ENCODE results near the gene S100A10.
A peak's percentile ranks its signal among the peaks of the same experiment; 100 is the strongest.

S100A10 gene

GRCh38 chr1:151993734-151994496 lies at the start of gene S100A10:
Gene S100A10 (minus strand): TSS chr1:151993859. CDS start chr1:151986230, 7,629 bp downstream.
- Histone ChIP-seq H3F3A (ENCODE audit: insufficient read depth, low read length) (peaks cover 4% of the 10 kb centered on the region; the same call in 1 of the 2 replicates), H2AFZ (ENCODE audit: low read length) (peak within 1 kb of the TSS; percentile 91), H3K9ac (ENCODE audit: low read length) (peak within 1 kb of the TSS; percentile 40; the same call in 1 of the 2 replicates), H3K9me3 (replicated peaks; ENCODE audit: insufficient read depth, low read length) (no peaks in the 10 kb centered on the region), H3K36me3 (replicated peaks; ENCODE audit: insufficient read depth, low read length) (no peaks in the 10 kb centered on the region), H3K79me2 (ENCODE audit: low read length) (no peaks in the 10 kb centered on the region), H3K4me1 (ENCODE audit: low read length) (no peaks in the 10 kb centered on the region), H3K4me2 (ENCODE audit: low read depth, low read length) (peak within 1 kb of the TSS; percentile 96), H3K27ac (ENCODE audit: low read length) (no peak within 1 kb of the TSS), H3K4me3 (ENCODE audit: low read length) (peak within 1 kb of the TSS; percentile 60), H3K27me3 (replicated peaks; ENCODE audit: insufficient read depth, low read length) (no peaks in the 10 kb centered on the region; the same call in 1 of the 2 replicates), H3K9me2 (replicated peaks; ENCODE audit: insufficient read depth, low read length) (no peaks in the 10 kb centered on the region), H4K20me1 (ENCODE audit: insufficient read depth, low read length) (no peaks in the 10 kb centered on the region)
- TF ChIP-seq CTCF (IDR thresholded peaks at IDR 0.05; ENCODE audit: low read length) (0 out of 2 replicates have a peak, but pooled peaks have one; percentile 3), EZH2phosphoT487 (IDR thresholded peaks at IDR 0.05; ENCODE audit: low read length) (no peak)
- DNase-seq = peak; percentile 64

GRCh38 chr1:152042030-152042429 lies 48.4 kb upstream of the S100A10 start:
- Histone ChIP-seq H3K4me3 (ENCODE audit: low read length) (no peak overlapping the region), H3K9me3 (replicated peaks; ENCODE audit: insufficient read depth, low read length) (no peaks in the 10 kb centered on the region), H3K36me3 (replicated peaks; ENCODE audit: insufficient read depth, low read length) (no peaks in the 10 kb centered on the region), H3K9me2 (replicated peaks; ENCODE audit: insufficient read depth, low read length) (no peaks in the 10 kb centered on the region), H3K27ac (ENCODE audit: low read length) (no peak overlapping the region), H2AFZ (ENCODE audit: low read length) (no peak overlapping the region), H3K27me3 (replicated peaks; ENCODE audit: insufficient read depth, low read length) (no peaks in the 10 kb centered on the region), H3K9ac (ENCODE audit: low read length) (no peak overlapping the region), H3K4me1 (ENCODE audit: low read length) (peaks cover 38% of the 10 kb centered on the region), H3K79me2 (ENCODE audit: low read length) (peaks cover 1% of the 10 kb centered on the region), H3K4me2 (ENCODE audit: low read depth, low read length) (no peak overlapping the region), H3F3A (ENCODE audit: insufficient read depth, low read length) (peaks cover 33% of the 10 kb centered on the region), H4K20me1 (ENCODE audit: insufficient read depth, low read length) (no peaks in the 10 kb centered on the region)
- TF ChIP-seq EZH2phosphoT487 (IDR thresholded peaks at IDR 0.05; ENCODE audit: low read length) = no peak
- TF ChIP-seq EZH2 (optimal IDR thresholded peaks at IDR 0.05; ENCODE audit: low read depth, low read length) = no peak
- no peak for TF ChIP-seq CTCF (IDR thresholded peaks at IDR 0.05; ENCODE audit: low read length)
- DNase-seq = no peak

GRCh38 chr1:152039886-152040285 lies 46.2 kb upstream of the S100A10 start:
- Histone ChIP-seq H3K9me2 (replicated peaks; ENCODE audit: insufficient read depth, low read length) (no peaks in the 10 kb centered on the region), H3K4me1 (ENCODE audit: low read length) (peaks cover 39% of the 10 kb centered on the region), H3K9ac (ENCODE audit: low read length) (no peak overlapping the region), H4K20me1 (ENCODE audit: insufficient read depth, low read length) (no peaks in the 10 kb centered on the region), H3K36me3 (replicated peaks; ENCODE audit: insufficient read depth, low read length) (no peaks in the 10 kb centered on the region), H3K27ac (ENCODE audit: low read length) (no peak overlapping the region), H3K9me3 (replicated peaks; ENCODE audit: insufficient read depth, low read length) (no peaks in the 10 kb centered on the region), H3K79me2 (ENCODE audit: low read length) (peaks cover 23% of the 10 kb centered on the region), H3F3A (ENCODE audit: insufficient read depth, low read length) (peaks cover 50% of the 10 kb centered on the region), H3K27me3 (replicated peaks; ENCODE audit: insufficient read depth, low read length) (no peaks in the 10 kb centered on the region), H3K4me3 (ENCODE audit: low read length) (no peak overlapping the region), H2AFZ (ENCODE audit: low read length) (no peak overlapping the region), H3K4me2 (ENCODE audit: low read depth, low read length) (no peak overlapping the region)
- DNase-seq = no peak
- TF ChIP-seq EZH2phosphoT487 (IDR thresholded peaks at IDR 0.05; ENCODE audit: low read length) = no peak
- TF ChIP-seq EZH2 (optimal IDR thresholded peaks at IDR 0.05; ENCODE audit: low read depth, low read length) = no peak
- TF ChIP-seq CTCF (IDR thresholded peaks at IDR 0.05; ENCODE audit: low read length) = no peak

Measured in MM.1S (cell line).